ENCODE data around the gene ROMO1.

Gene ROMO1

GRCh38 chr20:35699127-35699956 lies at the start of gene ROMO1, which contains the start of gene NFS1:
Gene ROMO1 (plus strand): TSS chr20:35699405. CDS start chr20:35699633, 228 bp downstream.
Gene NFS1 (minus strand): TSS chr20:35699352. CDS start chr20:35699288, 64 bp downstream.
- peak; percentile 90 for DNase-seq

- no peak for DNase-seq
Measured at GRCh38 chr20:35650632-35651031, 48.6 kb upstream of the ROMO1 start.

- DNase-seq = no peak
Measured at GRCh38 chr20:35651958-35652357, 47.2 kb upstream of the ROMO1 start.

GRCh38 chr20:35652641-35653429 lies 46.4 kb upstream of the ROMO1 start:
- no peak for DNase-seq

GRCh38 chr20:35653430-35653734 lies 45.8 kb upstream of the ROMO1 start:
- DNase-seq = no peak

- DNase-seq = no peak
Measured at GRCh38 chr20:35653893-35654292, 45.3 kb upstream of the ROMO1 start.

GRCh38 chr20:35654415-35654814 lies 44.8 kb upstream of the ROMO1 start:
- no peak for DNase-seq

GRCh38 chr20:35657271-35657670 lies 41.9 kb upstream of the ROMO1 start:
- no peak for DNase-seq

- peak; percentile 52 for DNase-seq
Measured at GRCh38 chr20:35660122-35660937, 38.9 kb upstream of the ROMO1 start.

GRCh38 chr20:35661053-35661452 lies 38.2 kb upstream of the ROMO1 start:
- DNase-seq = no peak

- no peak for DNase-seq
Measured at GRCh38 chr20:35661908-35662307, 37.3 kb upstream of the ROMO1 start.

- no peak for DNase-seq
Measured at GRCh38 chr20:35662551-35662950, 36.7 kb upstream of the ROMO1 start.

- peak; percentile 66 for DNase-seq
Measured at GRCh38 chr20:35663516-35664465, 35.4 kb upstream of the ROMO1 start.

GRCh38 chr20:35664466-35665206 lies 34.6 kb upstream of the ROMO1 start, which contains the start of the genes CPNE1 and RBM12:
Gene CPNE1 (minus strand): TSS chr20:35664900. CDS start chr20:35632923, 31,977 bp downstream.
Gene RBM12 (minus strand): TSS chr20:35664900. CDS start chr20:35655322, 9,578 bp downstream.
- peak; percentile 94 for DNase-seq

GRCh38 chr20:35665949-35666288 lies 33.3 kb upstream of the ROMO1 start:
- no peak for DNase-seq

- DNase-seq = no peak
Measured at GRCh38 chr20:35669221-35669620, 30.0 kb upstream of the ROMO1 start.

GRCh38 chr20:35669681-35670080 lies 29.5 kb upstream of the ROMO1 start:
- DNase-seq = no peak

GRCh38 chr20:35673884-35674283 lies 25.3 kb upstream of the ROMO1 start:
- no peak for DNase-seq

- DNase-seq = no peak
Measured at GRCh38 chr20:35674921-35675320, 24.3 kb upstream of the ROMO1 start.

GRCh38 chr20:35680452-35681183 lies 18.6 kb upstream of the ROMO1 start:
- DNase-seq = no peak

Measured in stimulated activated CD8-positive, alpha-beta memory T cell treated with anti-CD3 and anti-CD28 coated beads, Interleukin-4, amount 100 ng/mL, for 48 hours (primary cell).